NCI-H1417 (cell line): ENCODE measurements around the gene ASPM.
"Not testable (repeated sequence)": the region's sequence is repeated elsewhere in the genome, so short reads cannot be mapped to it uniquely, and the experiment has no call there.

Experiments used
- DNase-seq, 3 experiments: peaks; one replicate each; lab custom pipeline; 2025; lab: John Stamatoyannopoulos, UW

ASPM gene

DNA sequence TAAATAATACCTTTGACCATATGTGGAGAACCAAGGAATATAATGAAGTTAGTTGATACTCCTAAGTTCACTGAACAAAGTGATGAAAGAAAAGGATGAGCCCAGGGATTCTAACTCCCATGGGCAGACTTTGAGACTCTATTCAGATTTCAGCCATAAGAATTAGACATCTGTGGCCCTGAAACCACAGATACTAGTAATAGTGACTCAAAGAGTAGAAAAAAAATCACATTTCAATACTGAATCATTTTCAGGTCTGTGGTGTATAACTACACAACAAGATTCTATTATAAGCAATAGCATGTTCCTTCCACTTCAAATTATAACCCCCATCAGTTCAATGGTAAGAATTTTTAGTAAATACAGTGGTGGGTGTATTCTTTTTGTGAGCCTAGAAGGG lies 63.0 kb downstream of the ASPM start:
- DNase-seq, result no peak

DNA sequence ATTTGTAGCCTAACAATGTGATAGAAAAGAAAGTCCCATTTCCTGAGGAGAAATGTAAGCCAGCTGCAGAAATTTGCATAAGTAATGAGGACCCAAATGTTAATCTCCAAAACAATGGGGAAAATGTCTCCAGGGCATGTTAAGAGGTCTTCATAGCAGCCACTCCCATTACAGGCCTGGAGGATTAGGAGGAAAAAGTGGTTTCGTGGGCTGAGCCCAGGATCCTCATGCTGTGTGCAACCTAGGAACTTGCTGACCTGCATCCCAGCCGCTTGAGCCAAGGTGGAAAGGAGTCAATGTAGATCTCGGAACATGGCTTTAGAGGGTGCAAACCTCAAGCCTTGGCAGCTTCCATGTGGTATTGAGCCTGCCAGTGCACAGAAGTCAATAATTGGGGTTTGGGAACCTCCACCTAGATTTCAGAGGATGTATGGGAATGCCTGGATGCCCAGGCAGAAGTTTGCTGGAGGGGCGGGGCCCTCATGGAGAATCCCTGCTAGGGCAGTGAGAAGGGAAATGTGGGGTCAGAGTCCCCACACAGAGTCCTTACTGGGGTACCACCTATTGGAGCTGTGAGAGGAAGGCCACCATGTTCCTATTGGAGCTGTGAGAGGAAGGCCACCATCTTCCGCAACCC lies 65.2 kb downstream of the ASPM start:
- DNase-seq, result peak in 1 of 3 experiments; percentile 2

DNA sequence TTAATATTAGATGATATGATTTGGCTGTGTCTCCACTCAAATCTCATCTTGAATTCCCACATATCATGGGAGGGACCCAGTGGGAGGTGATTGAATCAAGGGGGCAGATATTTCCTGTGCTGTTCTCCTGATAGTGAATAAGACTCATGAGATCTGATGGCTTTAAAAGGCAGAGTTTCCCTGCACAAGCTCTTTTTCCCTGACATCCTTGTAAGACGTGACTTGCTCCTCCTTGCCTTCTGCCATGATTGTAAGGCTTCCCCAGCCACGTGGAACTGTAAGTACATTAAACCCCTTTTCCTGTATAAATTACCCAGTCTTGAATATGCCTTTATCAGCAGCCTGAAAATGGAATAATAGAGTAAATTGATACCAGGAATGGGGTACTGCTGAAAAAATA lies 66.1 kb downstream of the ASPM start:
- DNase-seq, result no peak

DNA sequence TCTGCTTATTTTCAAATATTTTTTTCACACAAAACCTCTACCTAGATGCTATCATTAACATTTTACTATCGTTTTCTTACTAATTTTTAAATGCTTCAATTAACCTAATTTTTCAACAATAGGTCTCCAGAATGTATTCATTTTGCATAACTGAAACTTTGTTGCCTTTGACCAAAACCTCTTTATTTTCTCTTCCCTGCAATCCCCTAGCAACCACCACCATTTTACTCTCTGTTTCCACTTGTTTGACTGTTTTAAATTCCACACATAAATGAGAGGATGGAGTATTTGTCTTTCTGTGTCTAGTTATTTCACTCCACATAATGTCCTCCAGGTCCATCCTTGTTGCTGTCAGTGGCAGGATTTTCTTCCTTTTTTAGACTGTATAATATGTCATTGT lies 69.9 kb downstream of the ASPM start:
- no peak for DNase-seq

DNA sequence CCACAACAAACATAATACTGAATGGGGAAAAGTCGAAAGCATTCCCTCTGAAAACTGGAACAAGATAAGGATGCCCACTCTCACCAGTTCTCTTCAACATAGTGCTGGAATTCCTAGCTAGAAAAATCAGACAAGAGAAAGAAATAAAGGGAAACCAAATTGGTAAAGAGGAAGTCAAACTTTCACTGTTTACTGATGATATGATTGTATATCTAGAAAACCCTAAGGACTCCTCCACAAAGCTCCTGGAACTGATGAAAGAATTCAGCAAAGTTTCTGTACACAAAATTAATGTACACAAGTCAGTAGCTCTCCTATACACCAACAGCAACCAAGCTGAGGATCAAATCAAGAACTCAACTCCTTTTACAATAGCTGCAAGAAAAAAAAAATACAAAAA lies 72.5 kb downstream of the ASPM start:
- no peak for DNase-seq

DNA sequence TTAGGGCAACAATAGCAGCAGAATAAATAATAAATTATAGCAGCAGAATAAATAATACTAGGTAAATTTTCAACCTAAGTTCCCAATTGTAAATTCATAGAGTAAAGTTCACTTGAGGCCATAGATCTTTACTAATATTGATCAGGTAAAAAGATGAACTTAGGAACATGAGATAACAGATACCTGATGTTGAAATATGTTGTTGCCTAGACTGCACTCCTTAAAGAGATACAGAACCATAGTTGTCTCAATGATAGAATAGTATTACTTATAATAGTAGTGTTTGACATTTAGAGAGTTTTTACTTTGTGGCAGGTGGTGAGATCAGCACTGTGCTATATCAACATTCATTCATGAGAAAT lies 79.0 kb downstream of the ASPM start:
- no peak for DNase-seq

DNA sequence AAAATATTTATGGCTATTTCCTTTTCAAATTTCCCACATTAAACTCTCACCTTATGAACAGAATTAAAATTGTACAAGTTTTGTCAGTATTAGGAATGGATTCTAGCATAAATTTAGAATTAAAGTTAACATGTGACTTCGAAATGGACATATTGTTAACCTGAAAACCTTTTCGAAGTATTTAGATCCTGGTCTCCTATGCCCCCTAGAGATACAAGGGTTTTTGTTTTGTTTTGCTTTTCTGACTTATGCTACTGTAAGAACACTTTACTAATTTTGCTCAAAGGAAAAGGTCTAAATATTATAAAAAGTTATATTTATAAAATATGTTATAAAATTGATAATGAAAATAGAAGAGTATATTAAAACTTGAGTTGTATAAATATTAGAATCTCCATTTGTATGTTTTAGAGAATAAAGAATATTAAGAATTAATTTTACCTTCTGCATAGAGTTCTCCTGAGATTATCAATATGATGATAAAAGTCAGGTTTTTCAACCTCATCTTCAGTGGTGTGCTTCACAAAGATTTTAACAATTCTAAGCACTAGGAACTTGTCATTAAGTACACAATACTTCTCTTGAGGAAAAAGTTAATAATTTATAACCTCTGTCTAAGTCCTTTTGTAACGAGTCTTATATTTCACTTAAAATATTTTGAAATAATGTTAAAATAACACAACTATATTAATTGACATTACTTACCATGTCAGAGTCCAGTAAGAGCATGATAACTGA lies 79.6 kb downstream of the ASPM start, which contains the start of gene F13B:
F13B (minus strand) TSS at position 542 of the 738 bp plus-strand sequence; CDS start at position 505, 37 bp downstream.
- DNase-seq, result peak in 1 of 3 experiments; percentile 58

DNA sequence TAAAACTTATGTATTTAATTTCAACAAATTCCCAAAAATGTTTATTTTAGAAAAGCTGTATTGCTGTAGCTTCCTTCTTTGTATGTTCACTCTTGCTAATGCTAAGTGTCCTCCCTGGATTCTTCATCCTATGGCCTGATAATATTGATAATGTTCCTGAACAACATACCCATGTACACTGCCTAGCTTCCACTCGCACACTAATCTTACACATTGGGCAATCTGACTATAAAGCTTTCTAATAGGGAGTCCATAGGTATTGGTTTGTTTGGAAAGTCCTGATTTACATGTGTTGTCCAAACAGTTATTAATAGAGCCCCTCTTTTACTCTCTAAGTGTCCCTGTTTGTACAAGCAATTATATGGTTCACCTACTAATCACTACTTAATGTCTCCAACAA lies 80.2 kb downstream of the ASPM start:
- DNase-seq, result peak in 1 of 3 experiments; percentile 58

DNA sequence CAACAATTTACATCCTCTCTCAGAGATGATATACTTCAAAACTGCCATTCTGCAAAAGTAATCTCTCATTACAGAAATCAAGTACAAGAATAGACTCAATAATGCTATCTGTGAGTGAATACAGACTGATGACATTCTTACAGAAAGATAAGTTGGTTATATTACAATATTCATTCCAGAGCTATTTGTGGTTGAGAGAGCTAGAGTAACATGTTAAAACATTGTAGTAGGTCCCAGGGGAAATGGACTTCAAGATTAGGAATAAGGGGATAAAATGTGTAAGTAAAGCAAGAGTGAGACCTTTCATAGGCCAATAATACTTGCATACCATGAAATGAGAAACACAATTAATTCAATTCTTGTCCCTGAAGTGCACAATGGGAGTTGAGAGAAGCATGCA lies 80.9 kb downstream of the ASPM start:
- peak in 2 of 3 experiments; percentile 12 to 18 for DNase-seq

DNA sequence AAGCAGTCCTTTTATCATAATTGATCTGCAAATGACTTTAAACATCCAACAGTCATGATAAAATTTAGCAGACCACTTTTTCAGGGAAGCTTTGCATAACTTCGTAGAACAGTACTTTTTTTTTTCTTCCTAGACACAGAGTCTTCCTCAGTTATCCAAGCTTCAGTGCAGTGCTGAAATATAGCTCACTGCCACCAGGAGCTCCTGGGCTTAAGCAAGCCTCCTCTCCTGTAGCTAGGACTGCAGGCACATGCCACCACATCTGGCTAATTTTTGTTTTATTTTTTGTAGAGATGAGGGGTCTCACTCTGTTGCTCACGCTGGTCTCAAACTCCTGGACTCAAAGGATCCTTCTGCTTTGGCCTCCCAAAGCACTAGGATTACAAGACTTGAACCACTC lies 83.3 kb downstream of the ASPM start:
- DNase-seq, result no peak

DNA sequence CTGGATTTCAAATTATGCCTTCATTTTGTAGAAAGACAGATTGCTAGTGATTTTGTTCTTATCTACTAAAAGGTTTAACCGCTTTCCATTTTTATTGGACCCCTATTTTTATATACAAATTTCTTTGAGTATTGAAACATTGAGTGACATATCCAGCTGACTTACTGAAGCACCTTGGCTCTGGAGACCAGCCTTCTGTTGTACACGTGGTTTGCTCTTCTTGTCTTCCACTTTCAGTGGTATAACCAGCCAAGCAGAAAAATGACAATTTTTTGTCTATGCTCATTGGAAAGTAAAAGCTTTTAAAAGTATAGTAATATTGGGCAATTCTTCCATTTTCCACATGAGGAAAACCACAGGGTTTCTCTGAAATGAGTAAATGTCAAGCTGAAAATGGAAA lies 83.8 kb downstream of the ASPM start:
- no peak for DNase-seq

DNA sequence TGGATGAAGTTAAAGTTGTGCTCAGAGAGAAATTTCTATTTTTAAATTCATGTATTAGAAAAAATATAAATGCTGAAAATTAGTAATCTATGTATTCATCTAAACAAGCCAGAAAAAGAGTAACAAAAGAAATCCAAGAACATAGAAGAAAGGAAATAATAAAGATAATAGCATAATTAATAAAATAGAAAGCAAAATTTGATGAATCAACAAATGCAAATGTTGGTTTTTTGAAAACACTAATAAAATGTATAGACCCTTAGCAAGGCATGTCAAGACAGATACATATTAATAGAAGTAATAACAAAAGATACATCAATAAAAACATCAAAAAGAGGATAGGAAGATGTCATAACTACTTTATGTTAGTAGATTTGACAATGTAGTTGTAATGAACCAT lies 97.4 kb downstream of the ASPM start:
- no peak for DNase-seq

DNA sequence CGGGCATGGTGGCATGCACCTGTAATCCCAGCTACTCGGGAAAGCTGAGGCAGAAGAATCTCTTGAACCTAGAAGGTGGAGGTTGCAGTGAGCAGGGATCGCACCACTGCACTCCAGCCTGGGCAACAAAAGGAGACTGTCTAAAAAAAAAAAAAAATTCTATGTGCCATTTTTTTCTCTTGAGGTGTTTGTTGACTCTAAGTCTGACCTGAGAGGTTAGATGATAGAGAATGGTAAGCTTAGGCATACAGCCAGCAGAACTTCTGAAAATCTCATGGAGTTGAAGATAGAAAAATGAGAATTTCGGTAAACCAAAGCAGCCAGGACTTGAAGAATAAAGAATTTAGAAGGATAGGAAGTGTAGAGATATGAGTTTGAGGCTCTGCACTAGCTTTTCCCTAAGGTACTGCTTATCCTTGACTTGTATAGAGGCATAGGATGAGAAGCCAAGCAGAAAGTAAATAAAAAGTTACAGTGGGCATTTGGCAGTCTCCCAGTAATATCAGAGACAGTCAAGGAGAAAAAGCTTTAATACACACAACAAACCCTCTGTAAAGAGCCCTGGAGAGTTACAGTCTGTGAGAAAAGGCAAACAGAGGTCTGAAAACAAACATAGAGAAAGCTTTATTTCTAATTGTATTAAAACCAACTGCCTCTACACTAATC lies 103.7 kb downstream of the ASPM start:
- DNase-seq, result peak in 2 of 3 experiments; percentile 55 to 66

DNA sequence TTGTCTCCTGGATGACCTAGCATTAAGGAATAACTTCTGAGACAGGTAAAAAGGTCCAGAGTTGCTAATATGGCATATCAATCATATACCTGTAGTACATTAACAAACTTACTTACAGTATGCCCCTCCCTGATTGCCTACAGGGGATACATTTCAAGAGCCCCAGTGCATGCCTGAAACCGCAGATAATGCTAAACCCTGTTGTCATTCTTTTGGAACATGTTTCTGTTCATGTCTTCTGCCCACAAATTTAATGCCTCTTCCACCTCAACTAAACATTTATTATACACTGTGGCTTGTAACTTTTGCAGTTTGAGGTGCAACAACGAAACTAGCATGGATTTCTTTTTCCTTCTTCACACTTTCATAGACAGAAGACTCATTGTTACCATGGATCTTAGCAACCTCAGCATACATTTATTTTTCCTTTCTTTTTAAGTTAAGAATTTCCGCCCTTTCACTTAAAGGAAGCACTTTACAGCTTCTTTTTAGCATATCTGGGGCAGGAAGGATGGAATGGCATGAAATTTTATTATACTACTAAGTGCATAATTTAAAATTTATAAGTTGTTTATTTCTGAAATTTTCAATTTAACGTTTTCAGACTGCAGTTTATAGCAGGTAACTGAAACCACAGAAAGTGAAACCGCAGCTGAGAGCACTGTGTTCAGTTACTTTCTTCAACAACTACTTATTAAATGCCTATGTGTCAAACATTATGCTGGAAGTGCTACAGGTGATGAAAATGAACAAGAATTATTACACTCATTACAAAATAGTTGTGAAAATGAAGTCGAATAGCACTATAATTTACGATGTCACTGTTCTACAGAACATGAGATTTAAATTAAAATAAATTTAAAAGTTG lies 104.7 kb downstream of the ASPM start:
- DNase-seq, result no peak

DNA sequence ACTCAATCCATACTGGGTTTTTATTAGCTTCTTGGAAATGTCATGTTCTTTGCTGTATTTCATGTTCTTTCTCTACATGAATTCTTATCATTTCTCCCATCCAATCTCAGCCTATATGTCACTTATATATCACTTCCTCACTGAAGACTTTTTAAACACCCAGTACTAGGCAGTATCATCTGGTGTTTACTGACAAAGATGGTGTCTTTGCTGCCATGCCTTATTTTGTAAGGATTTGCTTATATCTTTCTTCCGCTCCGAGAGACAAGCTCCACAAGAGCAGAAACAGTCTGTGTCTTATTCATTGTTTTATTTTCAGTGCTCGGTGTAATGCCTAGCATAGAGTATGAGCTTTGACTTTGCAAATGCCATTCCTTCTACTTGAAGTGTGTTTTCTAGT lies 109.6 kb downstream of the ASPM start:
- no peak for DNase-seq

DNA sequence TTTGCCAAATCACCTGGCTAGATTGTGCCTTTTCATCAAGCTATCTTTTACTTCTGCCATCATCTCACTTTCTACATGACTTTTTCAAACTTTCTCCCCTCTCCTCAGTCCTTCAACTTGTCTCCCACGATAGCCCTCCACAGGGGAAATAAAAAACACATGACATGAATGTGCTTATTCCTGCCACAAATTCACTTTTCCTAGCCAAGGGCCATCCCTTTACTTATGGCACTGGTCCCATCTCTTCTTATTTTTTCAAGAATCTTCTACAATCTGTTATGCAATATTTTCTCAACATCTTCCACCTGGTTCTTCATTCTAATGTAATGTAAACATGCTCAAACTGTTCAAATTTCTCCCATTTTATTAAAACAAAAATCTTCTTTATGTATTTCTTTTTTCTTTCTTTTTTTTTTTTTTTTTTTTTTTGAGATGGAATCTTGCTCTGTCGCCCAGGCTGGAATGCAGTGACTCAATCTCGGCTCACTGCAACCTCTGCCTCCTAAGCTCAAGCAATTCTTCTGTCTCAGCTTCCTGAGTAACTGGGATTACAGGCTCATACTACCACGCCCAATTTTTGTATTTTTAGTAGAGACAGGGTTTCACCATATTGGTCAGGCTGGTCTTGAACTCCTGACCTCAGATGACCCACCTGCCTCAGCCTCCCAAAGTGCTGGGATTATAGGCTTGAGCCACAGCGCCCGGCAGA lies 111.7 kb downstream of the ASPM start:
- DNase-seq, result not testable (repeated sequence)
